WTC11 (cell line): Measurements from ENCODE around the gene RFESD.

Source experiments
- CBFB ChIP-seq: sonication (generic); formaldehyde crosslinking; IDR thresholded peaks from 2 replicates; pipeline ENCODE4 v1.8.1; 2022; ENCODE audit warnings: mild to moderate bottlenecking, low read depth, missing genetic modification reagents
- CTCF ChIP-seq: fragments of 200-600 bp; IDR thresholded peaks from 2 replicates; pipeline ENCODE4 v1.8.0; 2022; ENCODE audit warnings: antibody characterized with exemption
- ESRRA ChIP-seq: sonication (generic); formaldehyde crosslinking; IDR thresholded peaks from 2 replicates; pipeline ENCODE4 v1.8.1; 2022; ENCODE audit warnings: mild to moderate bottlenecking, missing genetic modification reagents, borderline replicate concordance
- MYBL2 ChIP-seq: sonication (generic); formaldehyde crosslinking; IDR thresholded peaks from 2 replicates; pipeline ENCODE4 v1.8.1; 2023; ENCODE audit warnings: mild to moderate bottlenecking, moderate library complexity, missing genetic modification reagents
- PRDM15 ChIP-seq: sonication (generic); formaldehyde crosslinking; IDR thresholded peaks from 2 replicates; pipeline ENCODE4 v1.8.0; 2022; ENCODE audit warnings: missing genetic modification reagents
- TEAD4 ChIP-seq: sonication (generic); formaldehyde crosslinking; IDR thresholded peaks from 2 replicates; pipeline ENCODE4 v1.8.0; 2022; ENCODE audit warnings: mild to moderate bottlenecking, missing genetic modification reagents

- TF ChIP-seq CTCF (no peak), TEAD4 (CRISPR knock-in tag) (no peak), CBFB (CRISPR knock-in tag) (no peak), PRDM15 (no peak), MYBL2 (CRISPR knock-in tag) (no peak), ESRRA (CRISPR knock-in tag) (no peak)
Measured at GRCh38 chr5:95626701-95627100, 19.9 kb upstream of the RFESD start.
